ENCODE measurements around the gene IGLL5. TPM values are rescaled to one million over a fixed set of nuclear protein-coding genes. Genes with fewer than 3 reads are reported as not detected.

IGLL5 gene
- polyA plus RNA-seq, 1 of the 3 experiments (the other 2 are of a cell fraction), result not detected

DNA sequence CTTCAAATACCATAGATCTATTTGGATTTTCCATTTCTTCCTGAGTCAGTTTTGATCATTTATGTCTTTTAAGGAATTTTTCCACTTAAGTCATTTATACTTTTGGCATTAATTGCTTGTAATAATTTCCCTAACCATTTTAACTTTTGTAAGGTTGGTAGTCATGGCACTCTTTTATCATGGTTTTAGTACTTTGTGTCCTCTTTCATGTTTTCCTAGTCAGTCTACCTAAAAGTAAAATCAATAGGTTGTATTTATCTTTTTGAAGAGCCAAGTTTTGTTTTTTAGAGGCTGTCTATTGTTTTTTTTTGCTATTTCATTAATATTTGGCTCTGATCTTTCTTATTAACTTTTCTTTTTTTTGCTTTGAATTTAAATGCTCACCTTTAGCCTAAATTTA lies 45.5 kb upstream of the IGLL5 start (continued):
- TF ChIP-seq, protein P1, sequence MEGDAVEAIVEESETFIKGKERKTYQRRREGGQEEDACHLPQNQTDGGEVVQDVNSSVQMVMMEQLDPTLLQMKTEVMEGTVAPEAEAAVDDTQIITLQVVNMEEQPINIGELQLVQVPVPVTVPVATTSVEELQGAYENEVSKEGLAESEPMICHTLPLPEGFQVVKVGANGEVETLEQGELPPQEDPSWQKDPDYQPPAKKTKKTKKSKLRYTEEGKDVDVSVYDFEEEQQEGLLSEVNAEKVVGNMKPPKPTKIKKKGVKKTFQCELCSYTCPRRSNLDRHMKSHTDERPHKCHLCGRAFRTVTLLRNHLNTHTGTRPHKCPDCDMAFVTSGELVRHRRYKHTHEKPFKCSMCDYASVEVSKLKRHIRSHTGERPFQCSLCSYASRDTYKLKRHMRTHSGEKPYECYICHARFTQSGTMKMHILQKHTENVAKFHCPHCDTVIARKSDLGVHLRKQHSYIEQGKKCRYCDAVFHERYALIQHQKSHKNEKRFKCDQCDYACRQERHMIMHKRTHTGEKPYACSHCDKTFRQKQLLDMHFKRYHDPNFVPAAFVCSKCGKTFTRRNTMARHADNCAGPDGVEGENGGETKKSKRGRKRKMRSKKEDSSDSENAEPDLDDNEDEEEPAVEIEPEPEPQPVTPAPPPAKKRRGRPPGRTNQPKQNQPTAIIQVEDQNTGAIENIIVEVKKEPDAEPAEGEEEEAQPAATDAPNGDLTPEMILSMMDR (IDR thresholded peaks at IDR 0.05), result no peak

DNA sequence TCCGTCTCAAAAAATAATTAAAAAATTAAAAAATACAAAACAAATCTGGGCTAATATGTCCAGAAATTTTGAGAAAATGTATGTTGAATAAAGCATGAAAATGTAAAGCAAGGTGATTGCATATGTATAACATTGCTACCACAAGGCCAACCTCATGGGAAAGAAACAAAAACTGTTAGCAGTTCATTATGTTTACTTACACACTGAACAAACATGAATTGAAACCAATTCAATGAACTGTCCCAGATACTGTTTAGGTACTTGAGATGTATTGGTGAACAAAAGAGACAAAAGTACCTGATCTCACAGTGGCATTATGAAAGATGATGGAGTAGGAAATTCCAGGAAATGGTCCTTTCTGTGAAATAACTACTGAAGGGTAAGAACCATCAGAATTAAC lies 43.8 kb upstream of the IGLL5 start:
- TF ChIP-seq FOXM1 (IDR thresholded peaks at IDR 0.05; ENCODE audit: low read depth) (no peak), TEAD4 (IDR thresholded peaks at IDR 0.05; ENCODE audit: borderline replicate concordance, insufficient read depth) (no peak), EZH2phosphoT487 (IDR thresholded peaks at IDR 0.05; ENCODE audit: borderline replicate concordance, low read depth) (no peak), RAD21 (IDR thresholded peaks at IDR 0.05; ENCODE audit: low read length) (no peak), GATA2 (CRISPR knock-in tag; IDR thresholded peaks at IDR 0.05) (no peak), MEF2A (IDR thresholded peaks at IDR 0.05; ENCODE audit: borderline replicate concordance, low read depth) (no peak), CHD2 (IDR thresholded peaks at IDR 0.05; ENCODE audit: low read length, partially characterized antibody) (no peak), ELF1 (IDR thresholded peaks at IDR 0.05) (no peak), SIN3A (IDR thresholded peaks at IDR 0.05; ENCODE audit: borderline replicate concordance, low read depth, low read length) (no peak), RCOR1 (IDR thresholded peaks at IDR 0.05; ENCODE audit: low read length) (no peak), POLR2AphosphoS5 (IDR thresholded peaks at IDR 0.05; ENCODE audit: low read depth, low read length) (no peak), GABPA (IDR thresholded peaks at IDR 0.05; ENCODE audit: low read depth) (no peak)
- TF ChIP-seq, protein P1 (IDR thresholded peaks at IDR 0.05), result no peak
- TF ChIP-seq, protein P2, sequence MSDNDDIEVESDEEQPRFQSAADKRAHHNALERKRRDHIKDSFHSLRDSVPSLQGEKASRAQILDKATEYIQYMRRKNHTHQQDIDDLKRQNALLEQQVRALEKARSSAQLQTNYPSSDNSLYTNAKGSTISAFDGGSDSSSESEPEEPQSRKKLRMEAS (IDR thresholded peaks at IDR 0.05; ENCODE audit: low read depth), result no peak
- TF ChIP-seq, protein P3, sequence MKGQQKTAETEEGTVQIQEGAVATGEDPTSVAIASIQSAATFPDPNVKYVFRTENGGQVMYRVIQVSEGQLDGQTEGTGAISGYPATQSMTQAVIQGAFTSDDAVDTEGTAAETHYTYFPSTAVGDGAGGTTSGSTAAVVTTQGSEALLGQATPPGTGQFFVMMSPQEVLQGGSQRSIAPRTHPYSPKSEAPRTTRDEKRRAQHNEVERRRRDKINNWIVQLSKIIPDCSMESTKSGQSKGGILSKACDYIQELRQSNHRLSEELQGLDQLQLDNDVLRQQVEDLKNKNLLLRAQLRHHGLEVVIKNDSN (IDR thresholded peaks at IDR 0.05; ENCODE audit: borderline replicate concordance, low read depth), result no peak
- TF ChIP-seq, protein P4, sequence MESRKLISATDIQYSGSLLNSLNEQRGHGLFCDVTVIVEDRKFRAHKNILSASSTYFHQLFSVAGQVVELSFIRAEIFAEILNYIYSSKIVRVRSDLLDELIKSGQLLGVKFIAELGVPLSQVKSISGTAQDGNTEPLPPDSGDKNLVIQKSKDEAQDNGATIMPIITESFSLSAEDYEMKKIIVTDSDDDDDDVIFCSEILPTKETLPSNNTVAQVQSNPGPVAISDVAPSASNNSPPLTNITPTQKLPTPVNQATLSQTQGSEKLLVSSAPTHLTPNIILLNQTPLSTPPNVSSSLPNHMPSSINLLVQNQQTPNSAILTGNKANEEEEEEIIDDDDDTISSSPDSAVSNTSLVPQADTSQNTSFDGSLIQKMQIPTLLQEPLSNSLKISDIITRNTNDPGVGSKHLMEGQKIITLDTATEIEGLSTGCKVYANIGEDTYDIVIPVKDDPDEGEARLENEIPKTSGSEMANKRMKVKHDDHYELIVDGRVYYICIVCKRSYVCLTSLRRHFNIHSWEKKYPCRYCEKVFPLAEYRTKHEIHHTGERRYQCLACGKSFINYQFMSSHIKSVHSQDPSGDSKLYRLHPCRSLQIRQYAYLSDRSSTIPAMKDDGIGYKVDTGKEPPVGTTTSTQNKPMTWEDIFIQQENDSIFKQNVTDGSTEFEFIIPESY (IDR thresholded peaks at IDR 0.05; ENCODE audit: borderline replicate concordance, low read depth), result no peak
- Histone ChIP-seq H3K4me3 (ENCODE audit: low read depth in 2 of 2, low read length in 1 of 2) (no peak overlapping the region), H3K79me2 (ENCODE audit: insufficient read depth) (no peaks in the 10 kb centered on the region), H3F3A (replicated peaks; ENCODE audit: insufficient read depth) (no peaks in the 10 kb centered on the region), H3K9me2 (no peaks in the 10 kb centered on the region), H3K27ac (ENCODE audit: low read depth in 2 of 2, low read length in 1 of 2) (no peak overlapping the region), H3K9ac (no peak overlapping the region), H3K9me3 (no peaks in the 10 kb centered on the region), H4K20me1 (ENCODE audit: insufficient read depth) (no peaks in the 10 kb centered on the region), H3K36me3 (replicated peaks in 1 of 2; ENCODE audit: control insufficient read depth in 1 of 2, insufficient read depth in 2 of 2, low read length in 1 of 2) (no peaks in the 10 kb centered on the region), H3K4me2 (no peak overlapping the region), H3K4me1 (ENCODE audit: control insufficient read depth in 1 of 2, insufficient read depth in 2 of 2, low read depth in 1 of 2, low read length in 1 of 2) (peaks cover 0 to under 1% of the 10 kb centered on the region in 2 experiments; a peak in 1 of 4 replicates), H3K27me3 (ENCODE audit: insufficient read depth) (no peaks in the 10 kb centered on the region), H2AFZ (ENCODE audit: low read depth) (no peak overlapping the region)
- no peak for DNase-seq
- 62% methylated on average over 1 of the region's 1 CpG for WGBS (ENCODE audit: low lambda C conversion rate)
- POLR2A ChIA-PET, result no interaction called here
- CTCF ChIA-PET, result interaction anchor here (0.6 kb wide), 1 partner anchor 22 kb away, joined by 3 read pairs; no protein-coding TSS in a partner anchor

Measured in SK-N-SH (cell line).